ENCODE results near the gene NCR3LG1. TPM values are rescaled to one million over a fixed set of nuclear protein-coding genes. Genes with fewer than 3 reads are reported as not detected.

Gene NCR3LG1
- total and polyA plus RNA-seq, 2 of the 8 experiments (the other 6 are each of a cell fraction or from before 2014, with no cell fraction given) = 0.68 to 1.9 TPM

- Histone ChIP-seq H3K56ac (replicated peaks; ENCODE audit: insufficient read length, low read depth, low read length) (no peak overlapping the region), H3K4me3 (ENCODE audit: extremely low read depth in 1 of 4, insufficient read depth in 2 of 4, low read depth in 3 of 4, low read length in 4 of 4) (no peak overlapping the region), H3K18ac (ENCODE audit: extremely low read depth, low read length) (no peak overlapping the region), H2BK20ac (ENCODE audit: low read length) (no peak overlapping the region), H3K4me1 (replicated peaks in 1 of 4; ENCODE audit: control insufficient read depth in 3 of 4, insufficient read depth in 4 of 4, low read length in 3 of 4) (no peaks in the 10 kb centered on the region), H2BK120ac (replicated peaks; ENCODE audit: low read depth, low read length) (no peak overlapping the region), H3K23ac (ENCODE audit: insufficient read length) (no peak overlapping the region), H2BK5ac (ENCODE audit: low read depth, low read length) (no peak overlapping the region), H3K27ac (ENCODE audit: low read depth, low read length) (no peak overlapping the region), H2BK12ac (ENCODE audit: low read depth, low read length) (no peak overlapping the region), H3K4ac (replicated peaks; ENCODE audit: insufficient read length, low read depth, low read length) (no peak overlapping the region), H4K8ac (ENCODE audit: extremely low read depth, insufficient read depth, low read length) (no peak overlapping the region), H3K9ac (replicated peaks in 1 of 4; ENCODE audit: extremely low read depth in 1 of 4, low read depth in 3 of 4, low read length in 3 of 4) (no peak overlapping the region), H3K27me3 (replicated peaks in 1 of 4; ENCODE audit: control insufficient read depth in 3 of 4, extremely low read depth in 1 of 4, insufficient read depth in 3 of 4, low read length in 3 of 4) (no peaks in the 10 kb centered on the region; a peak in 1 of 7 replicates), H3K4me2 (ENCODE audit: insufficient read depth in 1 of 2, low read depth in 2 of 2, low read length in 2 of 2) (no peak overlapping the region), H2BK15ac (ENCODE audit: low read length) (no peak overlapping the region), H4K91ac (replicated peaks; ENCODE audit: insufficient read length, low read length) (no peak overlapping the region), H3K79me2 (ENCODE audit: control insufficient read depth in 1 of 2, insufficient read depth in 2 of 2, low read length in 2 of 2) (no peaks in the 10 kb centered on the region), H4K5ac (ENCODE audit: insufficient read length, low read depth, low read length) (no peak overlapping the region), H4K20me1 (replicated peaks in 1 of 2; ENCODE audit: control insufficient read depth in 1 of 2, insufficient read depth in 2 of 2, low read length in 2 of 2) (no peaks in the 10 kb centered on the region), H3K36me3 (ENCODE audit: control insufficient read depth in 2 of 4, insufficient read depth in 4 of 4, low read length in 3 of 4) (peaks cover 0 to 20% (median 0%) of the 10 kb centered on the region in 4 experiments; a peak in 3 of 8 replicates), H2AK5ac (ENCODE audit: low read depth, low read length) (no peak overlapping the region), H2AFZ (ENCODE audit: low read length) (no peak overlapping the region), H3K79me1 (ENCODE audit: low read depth, low read length) (no peaks in the 10 kb centered on the region), H3K9me3 (ENCODE audit: insufficient read depth in 2 of 2, low read depth in 1 of 2, low read length in 1 of 2) (peaks cover 58 to 59% of the 10 kb centered on the region in 2 experiments), H3K23me2 (ENCODE audit: low read depth, low read length) (no peaks in the 10 kb centered on the region), H3K14ac (ENCODE audit: insufficient read length) (no peak overlapping the region)
- ChIA-PET CTCF (ENCODE audit: partially characterized antibody) (interaction anchor here (1.5 to 2.2 kb wide), 2 partner anchors 11 to 15 kb away, joined by 3 to 16 read pairs; no protein-coding TSS in a partner anchor), POLR2A (ENCODE audit: partially characterized antibody) (no interaction called here)
- WGBS, 2 experiments (ENCODE audit: extremely low coverage in 1 of 2, insufficient coverage in 1 of 2, insufficient read length in 1 of 2, insufficient replicate concordance in 2 of 2, low coverage in 1 of 2, low lambda C conversion rate in 2 of 2, missing lambda C conversion rate in 1 of 2) = 46% methylated on average over 3 of the region's 3 CpGs; no CpG with 5 or more reads in 1 of the 2 experiments
- DNase-seq (ENCODE audit: low read depth in 1 of 2, low spot score in 2 of 2) = no peak
- FAIRE-seq = no peak
These were observed 20.0 kb downstream of the NCR3LG1 start for GRCh38 chr11:17371614-17372013.

All from H1 (cell line).